ENCODE data around the gene PTPRN.

PTPRN gene

GRCh38 chr2:219350710-219351221 lies 41.6 kb upstream of the PTPRN start:
- Histone ChIP-seq H3K4me1 (ENCODE audit: insufficient read depth, low read length, poor library complexity, severe bottlenecking) (no peaks in the 10 kb centered on the region), H3K9me2 (replicated peaks; ENCODE audit: low read depth, low read length) (no peaks in the 10 kb centered on the region), H3K27me3 (ENCODE audit: insufficient read depth, low read length, poor library complexity, severe bottlenecking) (no peaks in the 10 kb centered on the region), H4K20me1 (ENCODE audit: insufficient read depth, low read length, poor library complexity, severe bottlenecking) (no peaks in the 10 kb centered on the region), H3K4me2 (ENCODE audit: low read depth, low read length, poor library complexity, severe bottlenecking) (no peak overlapping the region), H3K4me3 (ENCODE audit: low read length, poor library complexity, severe bottlenecking) (no peak overlapping the region), H3K9ac (ENCODE audit: low read depth, low read length, poor library complexity, severe bottlenecking) (no peak overlapping the region), H3K9me3 (ENCODE audit: insufficient read depth, low read depth, low read length) (no peaks in the 10 kb centered on the region), H3F3A (ENCODE audit: low read depth) (no peaks in the 10 kb centered on the region), H2AFZ (ENCODE audit: low read length) (no peak overlapping the region), H3K36me3 (ENCODE audit: insufficient read depth, low read length) (no peaks in the 10 kb centered on the region), H3K79me2 (ENCODE audit: insufficient read depth, low read length) (no peaks in the 10 kb centered on the region)
- TF ChIP-seq CTCF (conservative IDR thresholded peaks at IDR 0.05; ENCODE audit: low read length) (no peak), EZH2phosphoT487 (IDR thresholded peaks at IDR 0.05; ENCODE audit: borderline replicate concordance) (no peak)

DNA sequence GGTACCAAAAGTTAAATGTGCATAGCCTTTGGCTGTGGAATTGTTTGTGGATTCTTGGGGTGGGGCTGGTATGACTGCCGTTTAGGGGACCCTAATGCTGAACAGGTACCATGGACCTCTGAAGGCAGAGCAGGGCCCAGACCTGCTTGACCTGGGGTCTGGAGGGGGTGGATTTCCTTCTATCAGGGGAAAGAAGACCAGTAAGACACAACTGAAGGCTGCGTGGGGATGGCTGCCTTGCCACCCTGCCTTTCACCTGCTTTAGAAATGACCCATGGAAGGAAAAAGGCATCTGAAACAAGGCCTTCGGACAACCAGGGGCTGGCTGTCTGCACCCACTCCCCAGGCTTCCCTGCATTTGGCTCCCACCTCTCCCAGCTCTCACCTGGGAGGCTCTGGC lies 41.0 kb upstream of the PTPRN start:
- Histone ChIP-seq H3K4me2 (ENCODE audit: low read depth, low read length, poor library complexity, severe bottlenecking) (no peak overlapping the region), H3K36me3 (ENCODE audit: insufficient read depth, low read length) (no peaks in the 10 kb centered on the region), H4K20me1 (ENCODE audit: insufficient read depth, low read length, poor library complexity, severe bottlenecking) (no peaks in the 10 kb centered on the region), H3F3A (ENCODE audit: low read depth) (no peaks in the 10 kb centered on the region), H3K9me3 (ENCODE audit: insufficient read depth, low read depth, low read length) (no peaks in the 10 kb centered on the region), H3K9me2 (replicated peaks; ENCODE audit: low read depth, low read length) (no peaks in the 10 kb centered on the region), H3K4me3 (ENCODE audit: low read length, poor library complexity, severe bottlenecking) (no peak overlapping the region), H2AFZ (ENCODE audit: low read length) (no peak overlapping the region), H3K4me1 (ENCODE audit: insufficient read depth, low read length, poor library complexity, severe bottlenecking) (no peaks in the 10 kb centered on the region), H3K9ac (ENCODE audit: low read depth, low read length, poor library complexity, severe bottlenecking) (no peak overlapping the region), H3K79me2 (ENCODE audit: insufficient read depth, low read length) (no peaks in the 10 kb centered on the region), H3K27me3 (ENCODE audit: insufficient read depth, low read length, poor library complexity, severe bottlenecking) (no peaks in the 10 kb centered on the region)
- no peak for TF ChIP-seq CTCF (conservative IDR thresholded peaks at IDR 0.05; ENCODE audit: low read length)
- TF ChIP-seq EZH2phosphoT487 (IDR thresholded peaks at IDR 0.05; ENCODE audit: borderline replicate concordance), result no peak

- H3K4me2 ChIP-seq (ENCODE audit: low read depth, low read length, poor library complexity, severe bottlenecking), result no peak overlapping the region
- no peaks in the 10 kb centered on the region for H3K4me1 ChIP-seq (ENCODE audit: insufficient read depth, low read length, poor library complexity, severe bottlenecking)
These were observed 35.7 kb upstream of the PTPRN start for GRCh38 chr2:219344751-219345430.

More at GRCh38 chr2:219344751-219345430, 35.7 kb upstream of the PTPRN start:
- Histone ChIP-seq H3K9me3 (ENCODE audit: insufficient read depth, low read depth, low read length) (no peaks in the 10 kb centered on the region), H3K4me3 (ENCODE audit: low read length, poor library complexity, severe bottlenecking) (no peak overlapping the region), H2AFZ (ENCODE audit: low read length) (no peak overlapping the region), H3K27me3 (ENCODE audit: insufficient read depth, low read length, poor library complexity, severe bottlenecking) (no peaks in the 10 kb centered on the region), H3K9ac (ENCODE audit: low read depth, low read length, poor library complexity, severe bottlenecking) (no peak overlapping the region), H3K79me2 (ENCODE audit: insufficient read depth, low read length) (no peaks in the 10 kb centered on the region), H3K9me2 (replicated peaks; ENCODE audit: low read depth, low read length) (no peaks in the 10 kb centered on the region), H3F3A (ENCODE audit: low read depth) (no peaks in the 10 kb centered on the region), H3K36me3 (ENCODE audit: insufficient read depth, low read length) (no peaks in the 10 kb centered on the region), H4K20me1 (ENCODE audit: insufficient read depth, low read length, poor library complexity, severe bottlenecking) (no peaks in the 10 kb centered on the region)
- TF ChIP-seq CTCF (conservative IDR thresholded peaks at IDR 0.05; ENCODE audit: low read length) (no peak), EZH2phosphoT487 (IDR thresholded peaks at IDR 0.05; ENCODE audit: borderline replicate concordance) (no peak)
